Common myeloid progenitor, CD34-positive (primary cell): ENCODE measurements around the gene BMI1. TPM values are rescaled to one million over a fixed set of nuclear protein-coding genes. Genes with fewer than 3 reads are reported as not detected.

Source experiments
- CTCF ChIA-PET: fragments of 350-600 bp; sonication (Branson Sonifier 250); formaldehyde crosslinking; loops from one replicate; lab custom pipeline; 2021; ENCODE audit warnings: antibody characterized with exemption; lab: Charles Lee
- POLR2A ChIA-PET: fragments of 350-600 bp; sonication (Branson Sonifier 250); formaldehyde crosslinking; loops from one replicate; lab custom pipeline; 2021; ENCODE audit warnings: antibody characterized with exemption; lab: Charles Lee
- DNase-seq, 3 donors: peaks; one replicate each; pipeline versions ENCODE4 v3.0.0 to v3.0.0-alpha.2; 2013
- H3K27ac ChIP-seq, 2 experiments: 1 replicate in 1 of 2; 2 replicates in 1 of 2; pipeline ENCODE4 v1.7.0; 2013; ENCODE audit warnings: inconsistent platforms in 2 of 2, low read length in 2 of 2, mild to moderate bottlenecking in 2 of 2, low read depth in 1 of 2, moderate library complexity in 1 of 2; ENCODE audit not compliant: severe bottlenecking in 2 of 2, insufficient read depth in 1 of 2, poor library complexity in 1 of 2
- H3K27me3 ChIP-seq, 5 experiments: replicated peaks in 2 of 5; 1 replicate in 3 of 5; 2 replicates in 2 of 5; pipeline versions ENCODE4 v1.6.1 to v1.7.0; 2013; ENCODE audit warnings: low read length in 4 of 5, mild to moderate bottlenecking in 2 of 5, moderate library complexity in 2 of 5, inconsistent platforms in 1 of 5; ENCODE audit not compliant: insufficient read depth in 5 of 5, control insufficient read depth in 4 of 5
- H3K36me3 ChIP-seq, 4 experiments: 1 replicate in 2 of 4; 2 replicates in 2 of 4; pipeline versions ENCODE4 v1.6.1 to v1.7.0; 2013; ENCODE audit warnings: low read length in 3 of 4, control low read depth in 1 of 4, mild to moderate bottlenecking in 1 of 4; ENCODE audit not compliant: control insufficient read depth in 4 of 4, insufficient read depth in 4 of 4
- H3K4me1 ChIP-seq, 4 experiments: 1 replicate in 3 of 4; 2 replicates in 1 of 4; pipeline versions ENCODE4 v1.6.1 to v1.7.1; 2013; ENCODE audit warnings: low read length in 3 of 4, mild to moderate bottlenecking in 3 of 4, control low read depth in 1 of 4, inconsistent platforms in 1 of 4, moderate library complexity in 1 of 4; ENCODE audit not compliant: control insufficient read depth in 4 of 4, insufficient read depth in 4 of 4; ENCODE audit errors: control extremely low read depth in 1 of 4
- H3K4me3 ChIP-seq, 7 experiments: 1 replicate in 4 of 7; 2 replicates in 3 of 7; pipeline versions ENCODE4 v1.5.1 to v1.7.0; 2013; ENCODE audit warnings: mild to moderate bottlenecking in 7 of 7, low read length in 6 of 7, moderate library complexity in 6 of 7, inconsistent platforms in 2 of 7, low read depth in 2 of 7, control low read depth in 1 of 7; ENCODE audit not compliant: insufficient read depth in 4 of 7, control insufficient read depth in 1 of 7; ENCODE audit errors: extremely low read depth in 1 of 7
- H3K9me3 ChIP-seq, 5 experiments: 1 replicate in 4 of 5; 2 replicates in 1 of 5; pipeline versions ENCODE4 v1.6.1 to v1.7.1; 2013; ENCODE audit warnings: low read length in 4 of 5, mild to moderate bottlenecking in 2 of 5, inconsistent platforms in 1 of 5, low read depth in 1 of 5, moderate library complexity in 1 of 5; ENCODE audit not compliant: control insufficient read depth in 4 of 5, insufficient read depth in 2 of 5; ENCODE audit errors: control extremely low read depth in 1 of 5
- WGBS: methylation state at CpG from one replicate; pipeline ENCODE4 v1.1.5; 2013; ENCODE audit not compliant: insufficient coverage; 5-methylcytosine and 5-hydroxymethylcytosine counted together
- polyA plus RNA-seq: library from polyadenylated mRNA; unstranded; fragments of 120-200 nt; gene quantifications from one replicate; pipeline ENCODE4 v1.2.1, GENCODE V29; 2013

Gene BMI1
- polyA plus RNA-seq: 97.2 TPM

DNA sequence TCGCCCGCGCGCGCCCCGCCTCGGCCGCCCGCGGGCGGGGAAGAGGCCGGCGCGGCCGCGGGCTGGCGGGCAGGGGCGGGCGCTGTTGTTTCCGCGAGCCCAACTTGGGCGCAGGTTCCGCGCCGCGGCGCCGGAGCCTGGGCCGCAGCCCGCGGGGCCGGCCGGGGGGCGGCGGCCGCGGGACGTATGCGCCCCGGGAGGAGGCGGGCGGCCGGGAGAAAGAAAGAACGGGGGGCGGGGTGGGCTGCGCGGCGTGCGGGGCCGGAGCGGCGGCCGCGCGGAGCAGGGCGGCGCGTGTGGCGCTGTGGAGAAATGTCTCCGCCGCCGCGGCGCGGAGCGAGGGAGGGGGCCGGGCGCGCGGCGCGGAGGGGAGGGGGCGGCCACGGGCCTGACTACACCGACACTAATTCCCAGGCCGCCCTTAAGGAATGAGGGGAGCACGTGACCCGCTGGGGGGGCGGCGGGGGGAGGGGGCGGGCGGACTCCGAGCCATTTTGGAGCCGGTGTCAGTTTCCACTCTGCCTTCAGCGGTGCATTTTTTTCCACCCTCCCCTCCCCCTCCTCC lies at the start of gene BMI1:
TSS of gene BMI1 (plus strand) at position 509 of the 565 bp plus-strand sequence. CDS start 5,351 bp downstream, outside the sequence.
- CTCF ChIA-PET: interaction anchor here (1.5 kb wide), 1 partner anchor 67 kb away, joined by 6 read pairs; no protein-coding TSS in a partner anchor
- under 1% methylated on average over 24 of the region's 85 CpGs for WGBS
- peaks cover 26 to 70% (median 47%) of the 10 kb centered on the region in 4 experiments for H3K4me1 ChIP-seq
- POLR2A ChIA-PET: interaction anchor here (1.1 kb wide), 2 partner anchors 17 to 20 kb away, joined by 3 read pairs; no protein-coding TSS in a partner anchor
- H3K4me3 ChIP-seq: peak within 1 kb of the TSS; percentile 84 to 93 (median 89)
- DNase-seq: peak; percentile 77 to 91 (median 89)
- no peaks in the 10 kb centered on the region for H3K36me3 ChIP-seq
- H3K27me3 ChIP-seq: peaks cover 7 to 21% (median 9%) of the 10 kb centered on the region in 5 experiments
- H3K27ac ChIP-seq: peak within 1 kb of the TSS; percentile 50 to 86
- no peaks in the 10 kb centered on the region for H3K9me3 ChIP-seq

DNA sequence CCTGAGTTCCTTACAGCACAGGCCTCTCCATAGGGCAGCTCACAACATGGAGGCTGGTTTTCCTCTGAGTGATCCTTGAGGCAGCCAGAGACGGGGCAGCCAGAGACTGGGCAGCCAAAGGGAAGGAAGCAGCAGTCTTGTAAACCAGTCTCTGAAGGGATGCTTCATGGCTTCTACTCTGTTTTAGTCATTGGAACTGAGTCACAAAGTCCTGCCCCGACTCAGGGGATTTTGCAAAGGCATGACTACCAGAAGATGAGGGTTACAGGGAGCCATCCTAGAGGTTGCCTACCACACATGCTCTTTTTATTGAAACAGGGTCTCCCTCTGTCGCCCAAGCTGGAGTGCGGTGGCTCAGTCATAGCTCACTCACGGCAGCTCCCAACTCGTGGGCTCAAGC lies 49.1 kb upstream of the BMI1 start:
- WGBS: 97% methylated on average over 6 of the region's 6 CpGs
- ChIA-PET POLR2A (no interaction called here), CTCF (interaction anchor here (4.8 kb wide), 1 partner anchor 12 kb away, joined by 17 read pairs; no protein-coding TSS in a partner anchor)

DNA sequence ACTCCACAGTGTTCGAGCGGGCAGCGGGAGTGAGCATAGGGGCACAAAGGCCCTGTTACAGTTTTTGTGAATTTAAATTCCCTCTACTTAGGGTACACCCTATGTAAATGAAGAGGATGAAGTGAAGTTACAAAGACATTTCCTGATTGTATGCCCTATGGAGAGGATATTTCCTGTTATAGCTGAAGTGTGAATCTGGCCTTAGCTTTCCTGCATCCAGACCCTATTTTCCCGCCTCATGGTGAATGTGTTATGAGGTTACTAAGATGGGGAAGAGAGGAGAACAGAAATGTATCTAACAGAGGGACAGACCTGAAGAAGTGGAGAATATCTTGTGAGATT lies 42.5 kb upstream of the BMI1 start:
- CTCF ChIA-PET: no interaction called here
- no peak overlapping the region for H3K4me3 ChIP-seq
- WGBS: 100% methylated on average over 2 of the region's 4 CpGs
- no peaks in the 10 kb centered on the region for H3K36me3 ChIP-seq
- POLR2A ChIA-PET: no interaction called here
- no peak for DNase-seq
- no peak overlapping the region for H3K27ac ChIP-seq
- no peaks in the 10 kb centered on the region for H3K27me3 ChIP-seq
- H3K4me1 ChIP-seq: no peaks in the 10 kb centered on the region
- no peaks in the 10 kb centered on the region for H3K9me3 ChIP-seq

More for the DNA sequence above, 49.1 kb upstream of the BMI1 start:
- DNase-seq: no peak
- no peaks in the 10 kb centered on the region for H3K9me3 ChIP-seq
- H3K4me3 ChIP-seq: no peak overlapping the region
- H3K27ac ChIP-seq: no peak overlapping the region
- no peaks in the 10 kb centered on the region for H3K4me1 ChIP-seq
- no peaks in the 10 kb centered on the region for H3K36me3 ChIP-seq
- H3K27me3 ChIP-seq: no peaks in the 10 kb centered on the region

DNA sequence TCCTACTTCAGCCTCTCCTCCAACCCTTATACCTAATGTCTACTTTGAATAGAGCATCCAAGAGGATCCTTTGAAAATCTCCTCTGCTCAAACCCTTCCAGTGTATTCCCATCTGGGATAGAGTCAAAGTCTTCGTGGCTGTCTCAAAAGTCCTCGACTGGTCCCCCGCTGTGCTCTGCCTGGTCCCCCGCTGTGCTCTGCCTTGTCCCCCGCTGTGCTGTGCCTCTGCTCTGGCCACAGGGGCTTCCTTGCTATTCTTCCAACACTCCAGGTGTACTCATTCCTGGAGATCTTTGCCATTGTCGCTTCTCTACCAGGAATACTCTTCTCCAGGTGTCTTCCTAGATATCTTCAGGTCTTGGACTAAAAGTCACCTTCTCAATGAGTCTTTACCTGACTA lies 40.8 kb upstream of the BMI1 start:
- Histone ChIP-seq H3K27ac (no peak overlapping the region), H3K9me3 (no peaks in the 10 kb centered on the region), H3K36me3 (no peaks in the 10 kb centered on the region), H3K4me1 (no peaks in the 10 kb centered on the region), H3K27me3 (no peaks in the 10 kb centered on the region), H3K4me3 (no peak overlapping the region)
- ChIA-PET CTCF (interaction anchor here (0.5 kb wide), 1 partner anchor 13 kb away, joined by 3 read pairs; no protein-coding TSS in a partner anchor), POLR2A (interaction anchor here (0.6 kb wide), 1 partner anchor 83 kb away, joined by 5 read pairs; no protein-coding TSS in a partner anchor)
- WGBS: 91% methylated on average over 6 of the region's 6 CpGs
- no peak for DNase-seq

DNA sequence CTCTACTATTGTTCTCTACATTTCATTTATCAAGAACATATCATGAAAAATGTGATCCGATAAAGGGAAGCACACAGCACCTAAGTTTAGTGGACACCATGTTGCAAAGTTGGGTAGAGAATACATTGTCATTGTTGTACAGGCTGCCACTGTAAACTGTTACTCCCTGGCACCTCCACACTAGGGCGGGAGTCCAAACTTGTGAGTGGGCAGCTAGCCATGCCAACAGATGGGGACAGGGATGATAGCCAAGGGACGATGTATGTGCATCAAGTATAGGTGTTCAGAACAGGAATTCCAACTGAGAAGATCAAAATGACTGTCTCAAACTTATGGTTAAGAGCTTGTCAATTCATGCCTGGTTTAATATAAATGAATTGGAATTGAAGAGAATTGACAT lies 35.8 kb upstream of the BMI1 start:
- H3K4me1 ChIP-seq: no peaks in the 10 kb centered on the region
- H3K27me3 ChIP-seq: no peaks in the 10 kb centered on the region
- H3K27ac ChIP-seq: no peak overlapping the region
- no peak overlapping the region for H3K4me3 ChIP-seq
- H3K9me3 ChIP-seq: no peaks in the 10 kb centered on the region
- WGBS: 100% methylated on average over 3 of the region's 3 CpGs
- ChIA-PET POLR2A (no interaction called here), CTCF (interaction anchor here (1.1 kb wide), 1 partner anchor 27 kb away, joined by 3 read pairs; no protein-coding TSS in a partner anchor)
- no peak for DNase-seq
- no peaks in the 10 kb centered on the region for H3K36me3 ChIP-seq

DNA sequence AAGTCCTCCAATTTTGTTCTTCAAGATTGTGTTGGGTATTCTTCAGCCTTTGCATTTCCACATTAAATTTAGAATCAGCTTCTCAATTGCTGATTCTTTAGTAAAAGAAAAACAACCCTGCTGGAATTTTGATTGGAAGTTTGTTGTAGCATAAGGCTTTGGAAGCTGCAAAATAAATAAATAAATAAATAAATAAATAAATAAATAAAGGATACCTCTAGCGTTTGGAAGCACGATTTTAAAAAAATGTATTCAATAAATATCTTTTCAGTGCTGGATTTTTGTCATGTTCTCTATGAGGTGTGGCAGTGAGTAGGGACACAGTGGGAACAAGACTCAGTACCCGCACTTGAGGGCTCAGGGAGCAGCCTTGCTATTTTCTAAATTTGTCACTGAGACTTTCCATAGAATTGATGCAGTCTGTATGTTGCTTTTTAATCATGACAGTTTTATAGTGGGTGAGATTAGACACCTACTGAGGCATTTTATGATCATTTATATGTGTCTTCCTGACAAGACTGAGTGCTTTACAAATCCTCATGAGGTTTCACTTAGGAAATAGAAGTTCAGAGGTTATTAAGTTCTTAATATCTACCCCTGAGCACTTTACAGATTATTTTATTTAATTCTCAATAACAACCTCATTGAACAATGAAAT lies 27.0 kb upstream of the BMI1 start:
- Histone ChIP-seq H3K9me3 (no peaks in the 10 kb centered on the region), H3K27ac (no peak overlapping the region), H3K4me3 (no peak overlapping the region), H3K27me3 (no peaks in the 10 kb centered on the region), H3K36me3 (no peaks in the 10 kb centered on the region), H3K4me1 (no peaks in the 10 kb centered on the region)
- no peak for DNase-seq
- 100% methylated on average over 1 of the region's 3 CpGs for WGBS
- POLR2A ChIA-PET: no interaction called here
- CTCF ChIA-PET: interaction anchor here (0.7 kb wide), 1 partner anchor 128 kb away, joined by 3 read pairs; no protein-coding TSS in a partner anchor

DNA sequence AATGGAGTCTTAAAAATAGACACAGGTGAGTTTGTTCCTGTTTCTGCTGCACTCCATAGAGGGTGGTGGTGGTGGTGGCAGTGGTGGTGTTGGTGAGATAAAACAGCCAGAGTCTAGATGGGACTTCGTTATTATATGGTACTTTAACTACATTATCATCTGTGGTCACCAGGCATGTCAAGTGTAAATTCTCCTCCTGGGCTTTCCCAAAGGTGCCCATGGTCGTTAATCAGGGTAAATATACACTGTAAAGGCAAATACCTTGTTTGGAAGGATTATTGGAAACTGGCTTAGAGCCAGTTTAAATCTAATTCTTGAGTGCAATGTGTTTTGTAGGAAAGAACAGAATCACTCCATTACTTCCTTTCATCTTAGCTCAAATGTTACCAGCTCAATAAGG lies 26.2 kb upstream of the BMI1 start:
- H3K27ac ChIP-seq: no peak overlapping the region
- H3K4me3 ChIP-seq: no peak overlapping the region
- 100% methylated on average over 1 of the region's 2 CpGs for WGBS
- no peaks in the 10 kb centered on the region for H3K4me1 ChIP-seq
- no peak for DNase-seq
- ChIA-PET POLR2A (no interaction called here), CTCF (no interaction called here)
- no peaks in the 10 kb centered on the region for H3K27me3 ChIP-seq
- no peaks in the 10 kb centered on the region for H3K9me3 ChIP-seq
- H3K36me3 ChIP-seq: no peaks in the 10 kb centered on the region
